B cell (primary cell): ENCODE results near the gene LCE1D. TPM values are rescaled to one million over a fixed set of nuclear protein-coding genes. Genes with fewer than 3 reads are reported as not detected.

ENCODE experiments used
- ATAC-seq: fragments of 200-7000 bp; cut with Tn5 transposase; one replicate; pipeline ENCODE4 v1.10.0; 2021; ENCODE audit warnings: low read depth, mild to moderate bottlenecking, moderate number of reproducible peaks, moderate library complexity
- CTCF ChIA-PET: fragments of 350-600 bp; sonication (Branson Sonifier 250); formaldehyde crosslinking; loops from one replicate; lab custom pipeline; 2021; ENCODE audit warnings: antibody characterized with exemption, inconsistent platforms; lab: Charles Lee
- POLR2A ChIA-PET: fragments of 350-600 bp; sonication (Branson Sonifier 250); formaldehyde crosslinking; loops from one replicate; lab custom pipeline; 2021; ENCODE audit warnings: antibody characterized with exemption; lab: Charles Lee
- DNase-seq: peaks from one replicate; pipeline ENCODE4 v3.0.0; 2013
- H2AFZ ChIP-seq: 2 replicates; pipeline ENCODE4 v1.6.1; 2012; ENCODE audit warnings: mild to moderate bottlenecking, low read depth, low read length; ENCODE audit not compliant: insufficient read depth, poor library complexity, severe bottlenecking
- H3K27ac ChIP-seq, 2 donors: 1 replicate in 1 of 2; 2 replicates in 1 of 2; pipeline ENCODE4 v1.5.1; 2012 to 2013; ENCODE audit warnings: low read length in 2 of 2, mild to moderate bottlenecking in 2 of 2, moderate library complexity in 1 of 2
- H3K27me3 ChIP-seq, 4 experiments: fragments of 200-600 bp in 1 of 4; sonication (generic) in 1 of 4; replicated peaks in 1 of 4; 1 replicate in 2 of 4; 2 replicates in 2 of 4; pipeline versions ENCODE4 v1.6.1 to v1.7.0; 2013 to 2016; ENCODE audit warnings: low read length in 3 of 4, mild to moderate bottlenecking in 2 of 4, mixed read lengths in 1 of 4, moderate library complexity in 1 of 4; ENCODE audit not compliant: insufficient read depth in 4 of 4, control insufficient read depth in 3 of 4; ENCODE audit errors: control extremely low read depth in 1 of 4
- H3K36me3 ChIP-seq, 2 experiments: replicated peaks in 1 of 2; 1 replicate in 1 of 2; 2 replicates in 1 of 2; pipeline versions ENCODE4 v1.6.1 to v1.7.1; 2013; ENCODE audit warnings: low read length in 1 of 2; ENCODE audit not compliant: insufficient read depth in 2 of 2, control insufficient read depth in 1 of 2; ENCODE audit errors: control extremely low read depth in 1 of 2, extremely low read depth in 1 of 2
- H3K4me1 ChIP-seq, 2 donors: fragments of 200-600 bp in 1 of 2; sonication (generic) in 1 of 2; 1 replicate in 1 of 2; 2 replicates in 1 of 2; pipeline versions ENCODE4 v1.5.1 to v1.6.1; 2013 to 2017; ENCODE audit warnings: low read length in 2 of 2; ENCODE audit not compliant: control insufficient read depth in 2 of 2, insufficient read depth in 2 of 2
- H3K4me2 ChIP-seq: replicated peaks from 2 replicates; pipeline ENCODE3; 2012; ENCODE audit warnings: mild to moderate bottlenecking, low read depth, low read length; ENCODE audit not compliant: poor library complexity, severe bottlenecking
- H3K4me3 ChIP-seq, 5 experiments: fragments of 200-600 bp in 1 of 5; sonication (generic) in 1 of 5; 1 replicate in 3 of 5; 2 replicates in 2 of 5; pipeline versions ENCODE4 v1.5.1 to v1.7.0; 2011 to 2016; ENCODE audit warnings: low read length in 4 of 5, mild to moderate bottlenecking in 4 of 5, low read depth in 2 of 5, control low read depth in 1 of 5, moderate library complexity in 1 of 5; ENCODE audit not compliant: insufficient read depth in 1 of 5; ENCODE audit errors: control extremely low read depth in 1 of 5, extremely low read depth in 1 of 5
- H3K79me2 ChIP-seq: fragments of 200-600 bp; sonication (generic); one replicate; pipeline ENCODE4 v1.6.0; 2016; ENCODE audit warnings: low read length; ENCODE audit not compliant: control insufficient read depth, insufficient read depth
- H3K9ac ChIP-seq: fragments of 200-600 bp; sonication (generic); 2 replicates; pipeline ENCODE4 v1.6.1; 2017; ENCODE audit warnings: mild to moderate bottlenecking, low read length, moderate library complexity
- H3K9me3 ChIP-seq, 3 donors: one replicate each; pipeline versions ENCODE4 v1.6.1 to v1.7.1; 2013; ENCODE audit warnings: low read length in 2 of 3; ENCODE audit not compliant: control insufficient read depth in 2 of 3, insufficient read depth in 1 of 3; ENCODE audit errors: control extremely low read depth in 1 of 3
- H4K20me1 ChIP-seq: 2 replicates; pipeline ENCODE4 v1.6.0; 2012; ENCODE audit warnings: mild to moderate bottlenecking, low read length; ENCODE audit not compliant: insufficient read depth, control insufficient read depth, poor library complexity, severe bottlenecking
- H3K27ac Mint-ChIP-seq: one replicate; pipeline ENCODE4 v1.8.0; 2021; ENCODE audit warnings: mixed read lengths
- H3K27me3 Mint-ChIP-seq: one replicate; pipeline ENCODE4 v1.8.0; 2021; ENCODE audit warnings: mixed read lengths
- H3K4me1 Mint-ChIP-seq: one replicate; pipeline ENCODE4 v1.8.0; 2021; ENCODE audit warnings: mixed read lengths
- H3K4me3 Mint-ChIP-seq: one replicate; pipeline ENCODE4 v1.8.0; 2021; ENCODE audit warnings: mixed read lengths
- H3K9me3 Mint-ChIP-seq: one replicate; pipeline ENCODE4 v1.8.0; 2022; ENCODE audit warnings: mixed read lengths; ENCODE audit not compliant: insufficient read depth
- EZH2 ChIP-seq: IDR thresholded peaks from 2 replicates; pipeline ENCODE4 v1.6.1; 2012; ENCODE audit warnings: borderline replicate concordance, low read depth, mild to moderate bottlenecking, moderate library complexity, low read length; ENCODE audit not compliant: insufficient read depth, poor library complexity, severe bottlenecking
- WGBS: methylation state at CpG from one replicate; pipeline ENCODE4 v1.1.5; 2013; ENCODE audit warnings: missing lambda C conversion rate; ENCODE audit not compliant: insufficient coverage; 5-methylcytosine and 5-hydroxymethylcytosine counted together
- intact Hi-C: fragments of 100-400 bp; cut with micrococcal nuclease; formaldehyde crosslinking; loops from one replicate; pipeline ENCODE4 v1.10.0; 2022
- polyA plus RNA-seq: library from polyadenylated mRNA; depleted of rRNA; stranded (reverse); fragments of >200 nt; gene quantifications from 2 replicates; pipeline ENCODE4 v1.2.3, GENCODE V29; 2012
- total RNA-seq, 2 donors: library from RNA; stranded (reverse); fragments of 120-200 nt in 1 of 2; gene quantifications; 1 replicate in 1 of 2; 2 replicates in 1 of 2; pipeline versions ENCODE4 v1.2.3 to v1.2.4, GENCODE V29; 2013 to 2022
- TF ChIP-seq, protein P1 (sequence below): fragments of 200-600 bp; IDR thresholded peaks from one replicate; pipeline ENCODE4 v1.8.0; 2022; ENCODE audit warnings: antibody characterized with exemption, mild to moderate bottlenecking

Gene LCE1D
- total and polyA plus RNA-seq, 2 donors (not counting 1 experiment from before 2014, with no cell fraction given): not detected

DNA sequence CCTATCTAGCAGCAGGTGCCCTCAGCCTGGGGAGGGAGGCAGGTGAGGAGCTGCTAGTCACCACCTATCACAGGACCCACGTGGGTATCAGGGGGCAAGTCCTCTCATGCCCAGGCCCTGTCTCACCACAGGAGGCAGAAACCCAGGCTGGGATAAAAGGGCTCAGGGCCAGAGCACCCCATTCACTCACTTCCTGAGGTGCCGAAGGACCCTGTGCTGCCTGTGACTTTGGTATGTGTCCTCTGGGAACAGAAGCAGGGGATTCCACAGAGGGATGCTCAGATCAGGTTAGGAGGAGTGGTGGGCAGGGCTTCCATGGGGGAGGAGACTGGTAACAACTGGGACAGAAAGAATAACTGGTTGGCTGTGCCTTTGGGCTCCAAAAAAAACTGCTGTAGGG, 10.4 kb upstream of the LCE1D start, which contains the start of gene LCE1E:
Gene LCE1E, plus strand, starts transcription at position 181 of the 400 bp plus-strand sequence. CDS start 1,043 bp downstream, outside the sequence.
- Histone ChIP-seq H3K27me3 (peaks cover 0 to 4% (median 0%) of the 10 kb centered on the region in 4 experiments), H2AFZ (no peak within 1 kb of the TSS), H3K9me3 (no peaks in the 10 kb centered on the region), H3K79me2 (no peaks in the 10 kb centered on the region), H3K4me2 (no peak within 1 kb of the TSS), H3K4me3 (no peak within 1 kb of the TSS), H3K27ac (no peak within 1 kb of the TSS), H3K4me1 (no peaks in the 10 kb centered on the region), H3K36me3 (no peaks in the 10 kb centered on the region), H4K20me1 (no peaks in the 10 kb centered on the region), H3K9ac (no peak within 1 kb of the TSS)
- H3K4me3 Mint-ChIP-seq: no peak within 1 kb of the TSS
- WGBS: 40% methylated on average over 1 of the region's 2 CpGs
- intact Hi-C loops: no loop called here
- ChIA-PET POLR2A (no interaction called here), CTCF (no interaction called here)
- no peaks in the 10 kb centered on the region for H3K9me3 Mint-ChIP-seq
- no peak within 1 kb of the TSS for H3K27ac Mint-ChIP-seq
- no peak for ATAC-seq
- TF ChIP-seq, protein P1, sequence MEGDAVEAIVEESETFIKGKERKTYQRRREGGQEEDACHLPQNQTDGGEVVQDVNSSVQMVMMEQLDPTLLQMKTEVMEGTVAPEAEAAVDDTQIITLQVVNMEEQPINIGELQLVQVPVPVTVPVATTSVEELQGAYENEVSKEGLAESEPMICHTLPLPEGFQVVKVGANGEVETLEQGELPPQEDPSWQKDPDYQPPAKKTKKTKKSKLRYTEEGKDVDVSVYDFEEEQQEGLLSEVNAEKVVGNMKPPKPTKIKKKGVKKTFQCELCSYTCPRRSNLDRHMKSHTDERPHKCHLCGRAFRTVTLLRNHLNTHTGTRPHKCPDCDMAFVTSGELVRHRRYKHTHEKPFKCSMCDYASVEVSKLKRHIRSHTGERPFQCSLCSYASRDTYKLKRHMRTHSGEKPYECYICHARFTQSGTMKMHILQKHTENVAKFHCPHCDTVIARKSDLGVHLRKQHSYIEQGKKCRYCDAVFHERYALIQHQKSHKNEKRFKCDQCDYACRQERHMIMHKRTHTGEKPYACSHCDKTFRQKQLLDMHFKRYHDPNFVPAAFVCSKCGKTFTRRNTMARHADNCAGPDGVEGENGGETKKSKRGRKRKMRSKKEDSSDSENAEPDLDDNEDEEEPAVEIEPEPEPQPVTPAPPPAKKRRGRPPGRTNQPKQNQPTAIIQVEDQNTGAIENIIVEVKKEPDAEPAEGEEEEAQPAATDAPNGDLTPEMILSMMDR: no peak
- TF ChIP-seq EZH2: no peak
- peaks cover 52% of the 10 kb centered on the region for H3K27me3 Mint-ChIP-seq
- H3K4me1 Mint-ChIP-seq: no peaks in the 10 kb centered on the region
- DNase-seq: no peak

DNA sequence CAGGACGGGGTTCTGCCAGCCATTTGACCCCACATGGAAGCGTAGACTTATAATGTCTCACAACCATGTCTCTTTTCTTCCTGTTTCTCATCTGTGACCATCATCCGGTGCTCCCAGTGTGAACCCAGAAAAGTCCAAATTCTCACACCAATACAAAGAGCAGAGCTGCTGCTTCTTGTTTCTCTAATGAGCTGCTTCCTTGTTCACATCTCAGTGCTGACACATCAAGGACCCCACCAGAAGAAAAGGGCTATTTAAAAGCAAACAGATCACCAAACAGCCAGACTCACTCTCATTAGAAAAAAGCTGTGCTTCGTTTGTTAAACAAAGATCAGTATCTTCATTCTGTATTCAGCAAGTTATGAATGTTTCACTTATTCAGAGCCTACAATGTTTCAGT, 835 bp upstream of the LCE1D start:
- H3K9me3 Mint-ChIP-seq: no peaks in the 10 kb centered on the region
- no peak for ATAC-seq

More for the DNA sequence above, 835 bp upstream of the LCE1D start:
- Histone ChIP-seq H3K9me3 (peaks cover 0 to 4% (median 0%) of the 10 kb centered on the region in 3 donors), H4K20me1 (no peaks in the 10 kb centered on the region), H3K4me2 (no peak overlapping the region), H3K9ac (no peak overlapping the region), H3K79me2 (no peaks in the 10 kb centered on the region), H3K27ac (no peak overlapping the region), H3K4me3 (no peak overlapping the region), H2AFZ (no peak overlapping the region), H3K4me1 (no peaks in the 10 kb centered on the region), H3K36me3 (no peaks in the 10 kb centered on the region), H3K27me3 (no peaks in the 10 kb centered on the region)
- no peak overlapping the region for H3K27ac Mint-ChIP-seq
- ChIA-PET POLR2A (no interaction called here), CTCF (no interaction called here)
- WGBS: 83% methylated on average over 4 of the region's 4 CpGs
- no peak overlapping the region for H3K4me3 Mint-ChIP-seq
- H3K4me1 Mint-ChIP-seq: no peaks in the 10 kb centered on the region
- TF ChIP-seq EZH2: no peak
- TF ChIP-seq, protein P1: no peak
- intact Hi-C loops: no loop called here
- no peak for DNase-seq
- H3K27me3 Mint-ChIP-seq: peaks cover 6% of the 10 kb centered on the region
